Activated CD8-positive, alpha-beta memory T cell treated with anti-CD3 and anti-CD28 coated beads, Interleukin-2, amount 50 U/mL, for 1 hour (primary cell): ENCODE results near the gene POU5F1.

Experiments
- DNase-seq: peaks from one replicate; pipeline ENCODE4 v3.0.0-alpha.2; 2020; ENCODE audit errors: extremely low read depth

Gene POU5F1

DNA sequence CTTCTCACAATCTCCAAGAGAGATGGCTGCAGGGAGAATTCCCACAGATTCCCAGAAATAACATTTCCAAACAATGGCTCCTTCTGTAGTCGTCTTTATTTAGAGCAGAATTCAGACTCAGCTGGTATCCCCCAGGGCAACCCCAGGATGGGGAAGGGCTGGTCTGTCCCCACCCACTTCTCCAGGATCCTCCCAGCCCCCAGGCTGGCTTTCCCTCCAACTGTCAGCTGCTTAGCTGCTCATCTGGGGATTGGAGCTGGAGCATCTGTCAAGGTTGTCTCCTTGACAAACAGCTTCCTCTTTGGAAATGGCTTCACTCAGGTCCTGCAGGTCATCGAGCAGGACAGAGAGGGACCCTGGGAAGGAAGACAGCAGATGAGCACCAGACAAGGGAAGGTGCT, 28.1 kb downstream of the POU5F1 start:
- DNase-seq = no peak

DNA sequence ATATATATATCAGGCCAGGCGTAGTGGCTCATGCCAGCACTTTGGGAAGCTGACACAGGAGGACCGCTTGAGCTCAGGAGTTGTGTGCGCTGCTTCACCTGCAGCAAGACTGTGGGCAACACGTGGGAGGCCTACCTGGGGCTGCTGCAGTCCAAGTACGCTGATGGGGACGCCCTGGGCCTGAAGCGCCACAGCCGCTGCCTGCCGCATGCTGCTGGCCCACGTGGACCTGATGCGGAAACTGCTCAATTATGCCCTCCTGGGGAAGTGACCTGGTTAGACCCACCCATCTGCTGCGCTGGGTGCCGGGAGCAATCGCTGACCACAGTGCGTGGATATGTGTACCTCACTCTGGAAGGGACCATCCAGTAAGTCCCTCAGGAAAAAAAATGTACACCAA, 29.8 kb downstream of the POU5F1 start:
- no peak for DNase-seq

DNA sequence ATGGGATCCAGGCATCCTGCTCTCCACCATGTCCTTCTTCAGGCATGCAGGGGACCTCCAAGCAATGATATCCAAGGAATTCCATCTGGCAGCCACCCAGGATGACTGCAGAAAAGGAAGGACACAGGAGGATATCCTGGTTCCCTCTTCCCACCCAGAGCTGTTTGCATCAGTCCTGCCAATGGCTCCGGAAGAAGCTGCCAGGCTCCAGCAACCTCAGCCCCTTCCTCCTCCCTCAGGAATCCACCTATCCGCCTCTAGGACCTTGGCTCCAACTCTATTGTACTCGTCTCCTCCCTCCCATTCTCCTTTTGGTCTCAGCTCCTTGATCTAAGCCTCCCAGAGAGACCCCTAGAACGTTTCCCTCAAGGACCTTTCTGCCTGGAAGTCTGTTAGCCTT, 30.9 kb downstream of the POU5F1 start:
- DNase-seq = no peak

DNA sequence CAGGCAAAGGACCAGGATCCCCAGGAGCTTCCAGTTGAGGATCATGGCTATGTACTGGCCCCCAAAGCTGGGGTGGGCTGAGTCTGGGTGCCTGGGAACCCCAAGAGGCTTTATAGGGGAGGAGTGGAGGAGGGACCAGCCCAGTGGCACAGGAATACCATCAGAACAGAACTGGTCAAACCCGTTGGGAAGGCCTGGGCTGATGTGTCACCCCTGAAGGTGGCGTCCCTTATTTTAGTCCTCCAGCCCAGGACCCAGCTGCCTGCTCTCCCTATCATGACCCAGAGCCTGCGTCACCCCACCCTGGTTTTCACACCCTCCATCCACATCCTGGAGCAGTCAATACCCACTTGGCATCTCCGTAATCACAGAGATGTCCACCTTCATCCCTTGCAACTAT, 31.5 kb downstream of the POU5F1 start, which contains the start of gene PSORS1C2:
TSS of gene PSORS1C2 (minus strand) at position 85 of the 400 bp plus-strand sequence. CDS start at position 45, 40 bp downstream.
- no peak for DNase-seq

DNA sequence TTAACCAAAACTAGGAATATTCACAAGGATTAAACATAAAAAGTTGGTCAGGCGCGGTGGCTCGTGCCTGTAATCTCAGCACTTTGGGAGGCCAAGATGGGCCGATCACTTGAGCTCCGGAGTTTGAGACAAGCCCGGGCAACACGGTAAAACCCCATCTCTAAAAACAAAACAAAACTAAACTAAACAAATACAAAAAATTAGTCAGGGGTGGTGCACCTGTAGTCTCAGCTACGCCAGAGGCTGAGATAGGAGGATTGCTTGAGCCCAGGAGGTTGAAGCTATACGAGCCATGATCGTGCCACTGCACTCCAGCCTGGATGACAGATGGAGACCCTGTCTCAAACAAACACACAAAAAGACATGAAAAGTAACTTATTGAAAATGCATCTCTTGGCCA, 34.8 kb downstream of the POU5F1 start:
- DNase-seq = no peak

DNA sequence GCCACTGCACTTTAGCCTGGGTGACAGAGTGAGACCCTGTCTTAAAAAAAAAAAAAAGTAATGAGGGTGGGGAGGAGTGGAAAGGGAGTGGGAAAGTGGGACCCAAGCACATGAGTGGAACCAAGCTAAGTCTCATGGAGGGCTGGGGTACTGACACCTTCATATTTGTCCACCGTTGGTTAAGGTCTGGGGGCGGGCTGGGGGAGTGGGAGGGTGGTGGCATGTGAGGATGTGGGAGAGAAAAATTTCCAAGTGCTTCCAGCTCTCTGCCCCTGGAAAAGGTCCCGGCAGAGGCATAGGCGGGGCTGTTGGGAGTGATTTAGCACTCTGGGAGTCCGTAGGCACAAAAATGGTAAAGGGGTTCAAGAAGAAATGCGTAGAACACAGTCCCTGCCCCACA, 37.7 kb downstream of the POU5F1 start:
- no peak for DNase-seq

DNA sequence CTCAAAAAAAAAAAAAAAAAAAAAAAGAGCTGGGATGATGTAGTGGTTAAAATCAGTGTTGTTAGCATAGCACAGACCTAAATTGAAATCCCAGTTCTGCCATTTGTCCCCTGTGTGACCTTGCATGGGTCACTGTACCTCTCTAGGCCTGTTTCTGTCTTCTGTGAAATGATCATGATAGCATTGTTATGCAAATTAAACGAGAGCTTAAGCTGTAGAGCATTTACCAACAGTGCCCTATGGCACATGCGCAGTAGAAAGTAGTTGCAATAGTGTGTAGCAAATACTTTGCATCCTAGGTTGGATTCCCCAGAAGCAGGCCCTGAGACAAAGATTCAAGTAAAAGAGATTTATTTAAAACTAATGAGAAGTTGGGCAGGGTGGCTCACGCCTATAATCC, 38.9 kb downstream of the POU5F1 start:
- DNase-seq = no peak

DNA sequence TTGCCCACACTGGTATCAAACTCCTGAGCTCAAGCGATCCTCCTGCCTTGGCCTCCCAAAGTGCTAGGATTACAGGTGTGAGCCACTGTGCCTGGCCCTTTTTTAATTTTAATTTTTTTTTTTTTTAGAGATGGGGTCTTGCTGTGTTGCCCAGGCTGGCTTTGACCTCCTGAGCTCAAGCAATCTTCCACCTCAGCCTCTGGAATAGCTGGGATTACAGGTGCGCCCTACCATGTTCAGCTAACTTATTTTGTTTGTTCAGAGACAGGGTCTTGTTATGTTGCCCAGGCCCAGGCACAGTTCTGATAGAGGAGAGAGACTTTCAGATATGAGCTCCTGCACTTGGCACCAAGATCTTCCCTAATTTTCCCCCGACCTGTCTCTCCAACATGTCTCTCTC, 39.7 kb downstream of the POU5F1 start:
- no peak for DNase-seq

DNA sequence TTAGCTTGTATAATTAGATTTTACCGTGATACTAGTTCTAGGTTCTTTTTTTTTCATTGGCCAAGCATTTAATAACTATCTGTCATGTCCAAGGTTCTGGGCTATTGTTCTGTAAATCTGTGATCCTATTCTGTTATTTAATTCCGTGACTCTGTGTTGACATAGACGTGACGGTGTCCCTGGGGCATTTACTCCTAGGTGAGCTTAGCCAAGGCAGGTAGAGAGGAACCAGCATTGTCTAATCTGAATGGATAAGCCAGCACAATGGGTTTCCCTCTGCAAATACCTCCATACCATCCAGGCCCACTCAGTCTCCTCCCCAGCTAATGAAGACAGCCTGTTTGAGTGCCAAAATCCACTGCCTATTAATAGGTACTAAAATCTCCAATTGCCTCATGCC, 41.4 kb downstream of the POU5F1 start:
- DNase-seq = no peak

DNA sequence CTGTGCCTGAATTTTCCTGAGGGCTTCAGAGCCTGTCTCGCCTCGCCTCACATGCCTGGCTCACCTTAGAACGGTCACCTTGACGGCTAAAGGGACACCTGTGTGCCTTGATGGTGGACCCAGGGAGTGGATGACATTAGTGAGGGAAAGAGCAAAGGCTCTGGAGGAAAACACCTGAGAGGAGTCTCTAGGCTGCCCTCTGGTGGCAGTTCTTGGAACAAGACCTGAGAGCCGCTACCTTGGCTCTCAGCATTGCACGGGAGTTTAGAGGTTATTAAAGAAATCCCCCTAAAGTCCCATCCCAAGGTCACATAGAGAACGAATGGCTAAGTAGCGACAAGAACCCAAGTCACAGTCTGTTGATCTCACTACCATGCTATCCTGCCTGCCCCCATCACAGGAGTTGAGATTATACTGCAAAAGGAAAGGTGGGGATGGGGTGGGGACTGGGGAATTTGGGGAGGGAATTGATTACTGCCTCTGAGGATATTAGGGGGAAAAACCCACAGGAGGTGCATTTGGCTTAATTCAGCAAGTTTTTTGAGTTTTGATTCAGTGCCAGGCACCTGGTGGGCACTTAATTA, 42.3 kb downstream of the POU5F1 start:
- DNase-seq = peak; percentile 27

DNA sequence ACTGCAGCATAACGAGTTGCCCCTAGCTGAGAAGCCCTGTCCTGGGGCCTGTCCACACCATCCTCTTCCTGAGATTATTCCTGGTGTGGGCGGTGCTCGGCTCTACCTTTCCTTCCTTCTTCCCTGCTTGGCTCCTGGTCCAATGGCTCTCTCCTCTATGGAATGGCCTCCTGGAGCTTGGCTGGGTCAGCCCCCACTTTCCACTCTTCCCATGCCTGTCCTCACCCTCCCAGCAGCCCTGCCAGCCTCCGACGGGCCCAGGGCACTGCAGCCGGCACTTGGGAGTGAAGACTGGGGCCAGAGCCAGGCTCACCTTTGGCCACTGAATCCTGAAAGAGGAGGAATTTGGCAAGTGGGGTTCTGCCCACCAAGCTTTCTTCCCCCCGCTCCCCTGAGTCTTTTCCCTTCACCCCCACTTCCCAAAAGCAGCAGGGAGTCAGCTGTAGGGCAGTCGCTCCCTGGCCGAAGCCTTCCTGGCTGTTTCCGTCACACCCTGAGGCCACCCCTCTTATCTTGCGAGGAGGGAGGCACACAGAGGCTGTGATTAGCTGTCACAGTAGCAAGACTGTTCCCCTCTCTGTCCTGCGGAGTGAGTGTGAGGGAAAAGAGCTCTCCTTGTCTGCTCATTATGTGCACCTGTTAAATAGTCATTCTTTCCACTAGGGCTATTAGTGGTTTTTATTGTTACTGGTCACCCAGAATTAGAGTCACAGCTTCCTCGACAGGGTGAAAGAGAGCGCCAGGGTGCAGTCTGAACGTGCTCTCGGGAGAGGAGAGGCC, 43.9 kb downstream of the POU5F1 start:
- DNase-seq = no peak

DNA sequence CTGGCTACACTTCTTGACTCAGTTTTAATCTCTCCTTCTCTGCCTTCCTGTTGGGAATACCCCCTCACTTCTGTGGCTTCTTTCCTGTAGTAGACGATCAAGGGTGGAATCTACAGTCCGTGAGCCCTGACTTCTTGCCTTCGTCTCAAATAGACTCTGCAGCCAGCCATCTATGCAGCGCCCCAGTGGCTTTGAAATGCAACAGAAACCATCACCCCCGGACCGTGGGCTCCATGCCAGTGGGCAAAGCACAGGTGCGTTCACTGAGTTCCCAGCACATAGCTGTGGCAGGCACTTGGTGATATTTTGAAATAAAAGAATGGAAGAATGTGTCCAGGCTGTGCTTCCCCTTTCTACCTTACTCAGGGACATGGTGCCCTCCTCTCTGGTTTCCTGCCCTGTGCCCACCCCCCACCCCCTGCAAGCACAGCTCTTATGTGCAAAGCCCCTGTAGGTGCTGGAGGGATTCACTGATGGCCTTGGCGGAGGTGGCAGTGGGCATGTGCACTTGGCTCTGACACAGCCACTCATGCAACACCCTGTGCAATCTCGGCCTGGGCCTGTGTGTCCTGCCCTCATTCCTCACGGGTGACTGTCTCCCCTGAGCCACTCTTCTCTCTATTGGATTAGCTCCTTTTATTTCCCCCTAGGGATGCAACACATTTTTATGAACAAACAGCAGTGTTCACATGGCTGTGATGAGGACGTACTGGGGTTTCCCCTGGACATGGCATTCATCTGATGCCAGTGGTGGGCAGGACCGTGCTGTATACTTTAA, 44.7 kb downstream of the POU5F1 start:
- no peak for DNase-seq

DNA sequence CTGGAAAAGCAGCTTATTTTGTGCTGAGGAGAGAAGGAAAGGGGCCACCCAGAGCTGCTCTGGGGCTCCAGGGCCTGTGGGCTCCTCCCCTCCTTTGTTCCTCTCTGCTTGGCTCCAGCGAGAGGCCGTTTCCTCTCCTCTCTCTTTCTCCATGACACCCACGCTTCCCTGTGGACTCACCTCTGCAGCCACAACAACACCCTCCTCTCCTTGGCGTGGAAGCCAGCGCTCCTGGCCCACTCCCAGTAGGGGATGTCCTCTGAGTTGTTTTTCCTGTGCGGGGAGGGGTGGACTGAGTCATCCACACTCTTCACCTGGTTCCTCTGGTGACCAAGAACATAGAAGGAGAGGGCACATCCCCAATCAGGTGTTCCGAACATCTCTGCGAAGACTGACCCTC, 45.3 kb downstream of the POU5F1 start:
- no peak for DNase-seq

DNA sequence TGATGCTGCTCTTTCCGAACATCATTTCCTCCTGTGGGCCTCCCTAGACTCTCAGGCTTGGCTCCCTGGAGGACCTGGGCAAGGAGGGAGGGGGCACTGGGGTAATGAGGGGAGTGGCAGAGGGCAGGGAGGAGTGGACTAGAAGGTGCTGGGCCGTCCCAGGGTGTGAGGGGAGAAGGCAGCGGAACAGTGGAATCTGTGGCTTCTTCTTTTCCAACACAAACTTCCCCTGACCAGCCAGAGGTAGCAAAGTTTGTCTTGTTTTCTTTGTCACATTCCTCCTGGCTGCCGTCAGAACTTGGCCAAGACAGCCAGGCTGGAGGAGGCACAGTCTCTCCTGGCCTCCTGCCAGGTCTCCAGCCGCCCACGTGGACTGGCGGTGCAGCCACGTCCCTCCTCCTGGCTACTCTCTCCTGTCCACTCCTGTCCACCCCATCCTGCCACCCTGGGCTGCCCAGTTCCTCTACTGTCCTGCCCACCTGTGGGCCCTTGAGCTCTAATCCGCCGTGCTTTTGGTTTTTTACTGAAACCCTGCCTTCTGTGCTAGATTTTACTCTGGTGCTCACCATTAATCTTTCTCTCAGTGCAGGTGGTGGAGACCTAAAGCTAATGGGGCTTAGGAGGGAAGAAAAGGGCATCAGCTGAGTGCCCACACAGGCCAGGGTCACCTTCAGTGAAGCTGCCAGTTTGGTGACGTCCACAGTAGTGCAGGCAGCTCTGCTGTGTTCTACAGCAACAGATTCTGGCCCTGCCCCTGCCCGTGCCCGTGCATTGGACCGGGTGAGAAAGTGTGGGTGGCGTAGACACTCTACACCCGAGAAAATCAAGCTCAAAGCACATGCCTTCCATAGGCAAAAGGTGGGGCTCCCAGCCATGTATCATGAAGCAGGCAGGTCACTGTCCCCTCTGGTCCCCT, 47.4 kb downstream of the POU5F1 start:
- DNase-seq = no peak

DNA sequence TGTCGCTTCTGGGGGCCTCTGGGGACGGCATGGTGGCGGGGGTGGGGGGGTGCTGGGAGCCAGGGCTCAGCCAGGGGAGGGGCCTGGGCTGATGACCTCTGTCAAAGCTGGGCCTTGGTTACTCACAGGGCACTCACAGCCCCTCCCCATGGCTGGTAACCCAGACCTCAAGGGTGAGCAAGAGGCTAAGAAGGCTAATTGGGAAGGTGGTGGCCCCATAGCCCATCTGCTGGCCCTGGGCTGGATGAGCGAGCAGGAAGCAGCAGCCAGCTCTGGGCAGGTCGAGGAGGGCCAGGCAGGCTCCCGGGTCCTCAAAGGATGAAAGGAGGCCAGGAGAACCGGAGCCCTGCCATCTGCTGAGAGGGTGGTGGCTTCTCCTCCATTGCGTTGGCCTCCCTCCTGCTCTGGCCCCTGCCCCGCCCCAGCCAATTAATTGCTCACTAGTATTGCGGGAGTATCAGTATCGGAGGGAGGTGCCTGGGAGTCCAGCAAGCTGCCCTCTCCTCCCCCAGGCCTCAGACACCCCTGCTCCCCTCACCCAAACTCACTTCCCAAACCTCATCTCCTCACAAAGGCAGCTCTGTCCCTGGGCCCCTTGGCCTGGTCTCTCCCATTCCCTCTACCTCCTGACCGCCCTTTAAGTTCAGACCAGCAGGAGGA, 49.2 kb downstream of the POU5F1 start:
- DNase-seq = no peak

DNA sequence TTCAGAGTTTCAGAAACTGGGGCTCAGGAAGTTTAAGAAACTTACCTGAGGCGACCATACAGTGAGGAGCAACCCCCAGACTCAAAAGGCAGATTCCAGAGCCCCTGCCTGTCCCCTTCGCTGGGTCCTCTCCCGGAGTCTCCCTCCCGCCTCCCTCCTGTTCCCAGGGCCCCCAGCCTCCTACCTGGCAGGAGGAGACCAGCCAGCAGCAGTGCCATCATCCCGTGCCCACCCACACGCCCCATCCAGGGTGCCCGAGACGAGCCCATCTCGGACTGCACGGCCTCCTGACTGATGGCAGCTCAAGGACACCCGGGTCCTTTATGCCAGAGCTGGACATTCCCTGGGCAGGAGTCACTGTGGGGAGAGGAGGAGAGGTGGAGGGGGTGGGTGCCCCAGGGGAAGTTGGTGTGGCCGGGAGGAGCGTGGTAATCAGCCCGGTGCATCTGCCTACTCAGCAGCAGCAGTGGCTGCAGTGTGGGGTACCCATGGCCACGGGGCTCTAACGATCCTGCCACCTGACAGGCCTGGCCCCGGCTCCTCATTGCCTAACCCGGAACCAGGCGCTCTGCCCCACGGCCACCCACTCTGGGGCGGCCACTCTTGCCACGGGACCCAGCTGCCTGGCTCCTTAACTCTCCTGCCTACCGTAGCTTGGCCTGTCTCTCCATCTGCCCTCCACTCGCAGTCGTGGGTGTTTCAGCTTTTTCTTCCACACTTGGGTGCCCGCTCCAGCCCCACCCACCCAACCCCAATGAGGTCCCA, 50.1 kb downstream of the POU5F1 start, which contains the start of gene CDSN:
TSS of gene CDSN (minus strand) at position 296 of the 765 bp plus-strand sequence. CDS start at position 269, 27 bp downstream.
- DNase-seq = no peak

DNA sequence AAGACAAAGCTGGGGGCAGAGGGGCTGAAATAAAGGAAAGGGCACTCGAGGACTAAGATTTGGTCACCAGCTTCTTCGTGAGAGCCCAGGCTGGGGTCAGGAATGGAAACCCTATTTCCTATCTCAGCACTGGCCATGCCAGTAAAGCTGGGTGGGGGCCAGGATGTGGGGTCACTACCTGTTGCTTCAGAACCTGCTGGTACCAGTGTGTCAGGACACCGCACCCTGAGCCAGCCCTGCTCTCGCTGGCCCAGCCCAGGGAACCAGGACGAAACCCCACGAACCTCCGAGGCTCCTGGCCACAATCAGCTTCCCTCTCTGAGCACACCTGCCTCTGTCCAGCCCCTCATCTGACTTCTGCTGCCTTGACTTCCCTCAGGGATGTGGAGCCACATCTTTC, 52.3 kb downstream of the POU5F1 start:
- no peak for DNase-seq

DNA sequence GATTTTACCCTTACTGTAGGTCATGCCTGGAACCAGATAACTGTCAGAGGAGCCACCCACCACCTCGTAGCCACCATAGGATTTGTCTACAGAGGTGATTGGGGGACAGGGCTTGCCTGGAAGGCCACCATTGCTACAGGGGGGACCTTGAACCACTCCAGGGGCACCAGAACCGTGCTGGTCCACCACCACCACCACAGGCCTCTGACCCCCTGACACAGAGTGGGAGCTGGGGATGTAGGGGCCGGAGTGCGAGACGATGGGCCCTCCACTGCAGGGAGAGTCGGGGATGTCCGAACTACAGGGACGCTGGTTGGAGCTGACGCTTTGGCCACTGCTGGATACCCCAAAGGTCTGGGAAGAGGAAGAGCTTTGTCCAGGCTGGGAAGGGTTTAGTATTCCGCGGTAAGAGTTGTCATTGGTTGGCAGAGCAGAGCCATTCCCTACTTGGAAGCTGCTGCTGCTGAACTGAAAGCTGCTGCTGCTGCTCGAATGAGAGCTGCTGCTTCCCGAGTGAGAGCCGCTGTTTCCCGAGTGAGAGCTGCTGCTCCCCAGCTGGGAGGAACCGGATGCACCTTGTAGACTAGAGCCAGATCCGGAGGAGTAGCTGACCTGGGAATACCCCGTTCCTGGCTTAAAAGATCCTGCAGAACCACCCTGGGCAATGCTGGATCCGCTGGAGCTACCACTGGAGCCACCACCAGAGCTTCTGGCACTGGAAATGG, 53.7 kb downstream of the POU5F1 start:
- DNase-seq = no peak

DNA sequence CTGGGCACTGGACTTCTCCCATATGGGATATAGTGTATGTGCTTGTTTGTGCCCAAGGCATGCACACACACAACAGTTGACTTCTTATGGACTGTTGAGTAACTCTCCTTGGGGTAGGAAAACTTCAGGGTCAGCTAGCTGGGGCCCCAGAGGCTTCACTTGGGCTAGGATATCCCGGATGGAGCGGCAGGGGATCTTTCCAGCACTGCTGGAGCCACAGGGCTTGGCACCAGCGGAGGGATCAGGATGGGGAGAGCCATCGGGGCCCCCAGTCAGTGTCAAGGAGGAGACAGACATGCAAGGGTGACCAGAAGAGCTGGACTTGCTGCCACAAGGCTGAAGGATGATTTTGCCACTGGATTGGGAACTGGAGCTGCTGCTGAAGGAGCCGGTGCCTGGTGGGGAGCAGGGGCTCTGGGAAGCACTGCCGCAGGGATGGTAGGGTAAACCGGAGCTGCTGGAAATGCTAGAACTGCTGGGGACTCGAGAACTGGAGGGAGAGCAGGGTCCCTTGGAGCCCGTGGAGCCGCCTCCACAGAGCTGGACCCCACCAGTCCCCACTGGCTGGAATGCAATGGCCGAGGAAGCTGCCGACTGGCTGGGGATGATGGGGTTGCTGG, 54.4 kb downstream of the POU5F1 start:
- DNase-seq = no peak
